HepG2 (cell line): ENCODE results near the gene ZNF343. TPM values are rescaled to one million over a fixed set of nuclear protein-coding genes. Genes with fewer than 3 reads are reported as not detected.

Experiments used
- ATAC-seq: fragments of 200-7000 bp; cut with Tn5 transposase; 3 replicates; pipeline ENCODE4 v1.9.1; 2020; ENCODE audit warnings: mild to moderate bottlenecking, moderate library complexity
- BruUV-seq: library from RNA; stranded (reverse); fragments of 400-500 nt; replicated peaks from 2 replicates; lab custom pipeline; 2021; lab: Mats Ljungman, UMichigan
- CTCF ChIA-PET: fragments of 300-600 bp; formaldehyde crosslinking; extraction: SDS; loops from one replicate; lab custom pipeline; 2021; ENCODE audit warnings: low total read pairs, inconsistent platforms, low intra/inter-chr PET ratio; lab: Yijun Ruan, JAX
- POLR2A ChIA-PET: fragments of 350-600 bp; sonication (Branson Sonifier 250); formaldehyde crosslinking; loops from one replicate; lab custom pipeline; 2020; ENCODE audit warnings: antibody characterized with exemption, inconsistent platforms; lab: Yijun Ruan, JAX
- DNase-seq: peaks from one replicate; pipeline ENCODE4 v3.0.0-alpha.2; 2015; ENCODE audit warnings: low spot score
- FAIRE-seq: peaks from 3 replicates; lab custom pipeline; 2011; peaks lifted over from hg19 to GRCh38; lab: Jason Lieb, UNC
- H2AFZ ChIP-seq: one replicate; pipeline ENCODE4 v1.6.1; 2011; ENCODE audit warnings: low read length, inconsistent platforms
- H3K27ac ChIP-seq: fragments of 300-600 bp; 3 replicates; pipeline ENCODE4 v1.8.0; 2011; ENCODE audit warnings: mixed run types, mild to moderate bottlenecking, mixed read lengths, low read length, inconsistent platforms; ENCODE audit not compliant: insufficient read depth; ENCODE audit errors: extremely low read length
- H3K27me3 ChIP-seq, 2 experiments: fragments of 200-600 bp in 1 of 2; 2 replicates in 1 of 2; 3 replicates in 1 of 2; pipeline versions ENCODE4 v1.6.0 to v1.8.0; 2011; ENCODE audit warnings: low read length in 2 of 2, mild to moderate bottlenecking in 2 of 2, moderate library complexity in 2 of 2, inconsistent platforms in 1 of 2; ENCODE audit not compliant: insufficient read depth in 2 of 2, control insufficient read depth in 1 of 2
- H3K36me3 ChIP-seq, 2 experiments: fragments of 200-600 bp in 1 of 2; replicated peaks in 1 of 2; 2 replicates in 1 of 2; 3 replicates in 1 of 2; pipeline versions ENCODE4 v1.5.1 to v1.8.0; 2011; ENCODE audit warnings: low read length in 2 of 2, inconsistent platforms in 1 of 2; ENCODE audit not compliant: insufficient read depth in 2 of 2, control insufficient read depth in 1 of 2
- H3K4me1 ChIP-seq: 2 replicates; pipeline ENCODE4 v1.5.1; 2012; ENCODE audit warnings: low read length, inconsistent platforms; ENCODE audit not compliant: insufficient read depth
- H3K4me2 ChIP-seq: 2 replicates; pipeline ENCODE4 v1.6.0; 2011; ENCODE audit warnings: low read depth, low read length, inconsistent platforms
- H3K4me3 ChIP-seq, 3 experiments: fragments of 200-600 bp in 1 of 3; sonication (generic), shearing (Covaris generic) in 1 of 3; replicated peaks in 1 of 3; 2 replicates each; pipeline ENCODE4 v1.5.1; 2011 to 2016; ENCODE audit warnings: low read length in 3 of 3, inconsistent platforms in 2 of 3, low read depth in 2 of 3, mild to moderate bottlenecking in 2 of 3, control low read depth in 1 of 3, mixed read lengths in 1 of 3; ENCODE audit not compliant: insufficient read depth in 1 of 3
- H3K79me2 ChIP-seq: one replicate; pipeline ENCODE4 v1.6.1; 2011; ENCODE audit warnings: low read length, inconsistent platforms; ENCODE audit not compliant: insufficient read depth
- H3K9ac ChIP-seq: 2 replicates; pipeline ENCODE4 v1.6.0; 2011; ENCODE audit warnings: mild to moderate bottlenecking, low read depth, low read length, inconsistent platforms; ENCODE audit not compliant: insufficient read depth
- H3K9me3 ChIP-seq: 2 replicates; pipeline ENCODE4 v1.5.1; 2012; ENCODE audit warnings: mild to moderate bottlenecking, low read length
- H4K20me1 ChIP-seq: 2 replicates; pipeline ENCODE4 v1.6.0; 2011; ENCODE audit warnings: inconsistent platforms, mild to moderate bottlenecking, low read length, moderate library complexity; ENCODE audit not compliant: insufficient read depth
- HIVEP1 ChIP-seq: sonication (generic); formaldehyde crosslinking; IDR thresholded peaks from 2 replicates; pipeline ENCODE4 v1.4.0; 2020; ENCODE audit warnings: mild to moderate bottlenecking, missing genetic modification reagents
- MAFF ChIP-seq: IDR thresholded peaks from 2 replicates; pipeline ENCODE4 v1.6.1; 2011; ENCODE audit warnings: low read depth, low read length, improper control_type of control experiment
- MAFK ChIP-seq, 2 experiments: IDR thresholded peaks in 1 of 2; conservative IDR thresholded peaks in 1 of 2; 2 replicates each; pipeline ENCODE4 v1.6.1; 2011; ENCODE audit warnings: improper control_type of control experiment in 2 of 2, low read length in 2 of 2
- NFE2L2 ChIP-seq: fragments of 150-350 bp; IDR thresholded peaks from 2 replicates; pipeline ENCODE4 v1.6.1; 2014; ENCODE audit warnings: low read length
- ZNF329 ChIP-seq: sonication (generic); formaldehyde crosslinking; IDR thresholded peaks from 2 replicates; pipeline ENCODE4 v1.9.0; 2021; ENCODE audit warnings: low read depth, mild to moderate bottlenecking, missing genetic modification reagents
- WGBS: methylation state at CpG from one replicate; pipeline ENCODE4 v1.1.6; 2017; ENCODE audit warnings: low lambda C conversion rate; 5-methylcytosine and 5-hydroxymethylcytosine counted together
- in situ Hi-C: cut with HindIII; loops from 2 replicates; pipeline ENCODE4 v1.10.0; 2017; ENCODE audit warnings: low pct_unique_long_range_greater_than_20kb; ENCODE audit not compliant: extremely low pct_ligation_motif_present
- intact Hi-C: fragments of 100-400 bp; cut with micrococcal nuclease; formaldehyde crosslinking; loops from one replicate; pipeline ENCODE4 v1.10.0; 2022; ENCODE audit not compliant: unreplicated experiment
- polyA plus RNA-seq, 8 experiments: library from polyadenylated mRNA; depleted of rRNA in 3 of 8; stranded (reverse) in 7 of 8; unstranded in 1 of 8; fragments of >200 nt; fragmentation: Illumina TruSeq in 4 of 8; extraction: Trizol in 4 of 8; gene quantifications; 2 replicates each; pipeline versions ENCODE4 v1.2.1 to v1.2.3, GENCODE V29; 2011 to 2016; ENCODE audit warnings: low read depth in 4 of 8, missing spikeins in 1 of 8, mixed read lengths in 1 of 8; ENCODE audit not compliant: insufficient read depth in 1 of 8
- total RNA-seq, 5 experiments: library from RNA; depleted of rRNA; stranded (reverse); fragments of >200 nt; fragmentation: Illumina TruSeq; extraction: Trizol; gene quantifications; 2 replicates each; pipeline ENCODE4 v1.2.3, GENCODE V29; 2016; ENCODE audit warnings: low read depth in 1 of 5
- TF ChIP-seq, protein P1 (sequence below): sonication (generic); formaldehyde crosslinking; IDR thresholded peaks from 2 replicates; pipeline ENCODE4 v1.8.0; 2022; ENCODE audit warnings: missing genetic modification reagents, mild to moderate bottlenecking, moderate library complexity, borderline replicate concordance

ZNF343 gene
- total and polyA plus RNA-seq, 2 of the 13 experiments (the other 11 are each of a cell fraction or from before 2014, with no cell fraction given), result 16.4 to 22.1 TPM

DNA sequence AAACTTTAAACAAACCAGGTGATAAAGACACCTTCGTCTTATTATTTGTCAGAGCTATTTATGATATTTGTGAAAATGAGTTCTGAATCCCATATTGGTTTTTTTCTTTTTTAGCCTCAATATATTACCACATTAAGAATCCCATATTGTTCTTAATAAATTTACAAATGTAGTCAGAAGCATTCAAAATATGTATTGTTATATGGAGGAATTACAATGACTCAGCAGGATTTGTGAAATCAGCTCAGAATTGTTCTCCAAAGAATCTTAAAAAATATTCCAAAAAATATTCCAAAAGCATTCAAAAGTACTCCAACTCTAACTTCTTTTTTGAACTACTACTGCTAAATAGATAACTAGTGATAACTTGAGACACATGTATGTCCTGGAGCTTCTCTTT is 6.5 kb upstream of the ZNF343 start:
- CTCF ChIA-PET, result no interaction called here
- DNase-seq (no peak), ATAC-seq (no peak), FAIRE-seq (no peak)
- Histone ChIP-seq H3K9me3 (no peaks in the 10 kb centered on the region), H3K4me1 (peaks cover 11% of the 10 kb centered on the region), H2AFZ (no peak overlapping the region), H4K20me1 (no peaks in the 10 kb centered on the region), H3K4me3 (no peak overlapping the region), H3K9ac (no peak overlapping the region), H3K4me2 (no peak overlapping the region), H3K27me3 (peaks cover 3 to 25% of the 10 kb centered on the region in 2 experiments; a peak in 3 of 5 replicates), H3K79me2 (no peaks in the 10 kb centered on the region), H3K27ac (no peak overlapping the region), H3K36me3 (no peaks in the 10 kb centered on the region)
- in situ Hi-C loops (no loop called here), intact Hi-C loops (no loop called here)
- POLR2A ChIA-PET, result interaction anchor here (1.1 to 1.9 kb wide), 2 partner anchors 9 to 44 kb away, joined by 3 to 4 read pairs; partner anchors contain the start of gene SNRPB
- TF ChIP-seq MAFK (conservative IDR thresholded peaks at IDR 0.05 in 1 of 2, IDR thresholded peaks at IDR 0.05 in 1 of 2; ENCODE audit: low read length in 2 of 2) (peak; percentile 84 to 85), ZNF329 (CRISPR knock-in tag) (no peak), NFE2L2 (peak; percentile 95), HIVEP1 (CRISPR knock-in tag) (no peak), MAFF (peak; percentile 69; the same call in 1 of the 2 replicates)
- TF ChIP-seq, protein P1, sequence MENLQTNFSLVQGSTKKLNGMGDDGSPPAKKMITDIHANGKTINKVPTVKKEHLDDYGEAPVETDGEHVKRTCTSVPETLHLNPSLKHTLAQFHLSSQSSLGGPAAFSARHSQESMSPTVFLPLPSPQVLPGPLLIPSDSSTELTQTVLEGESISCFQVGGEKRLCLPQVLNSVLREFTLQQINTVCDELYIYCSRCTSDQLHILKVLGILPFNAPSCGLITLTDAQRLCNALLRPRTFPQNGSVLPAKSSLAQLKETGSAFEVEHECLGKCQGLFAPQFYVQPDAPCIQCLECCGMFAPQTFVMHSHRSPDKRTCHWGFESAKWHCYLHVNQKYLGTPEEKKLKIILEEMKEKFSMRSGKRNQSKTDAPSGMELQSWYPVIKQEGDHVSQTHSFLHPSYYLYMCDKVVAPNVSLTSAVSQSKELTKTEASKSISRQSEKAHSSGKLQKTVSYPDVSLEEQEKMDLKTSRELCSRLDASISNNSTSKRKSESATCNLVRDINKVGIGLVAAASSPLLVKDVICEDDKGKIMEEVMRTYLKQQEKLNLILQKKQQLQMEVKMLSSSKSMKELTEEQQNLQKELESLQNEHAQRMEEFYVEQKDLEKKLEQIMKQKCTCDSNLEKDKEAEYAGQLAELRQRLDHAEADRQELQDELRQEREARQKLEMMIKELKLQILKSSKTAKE (CRISPR knock-in tag), result no peak
- BruUV-seq, result no TSS peak
- whole genome bisulfite sequencing, result 2% methylated on average over 1 of the region's 1 CpG
